IMR-90 (cell line): ENCODE data around the gene ZNF445.

Experiments
- CEBPB ChIP-seq: IDR thresholded peaks from 2 replicates; pipeline ENCODE4 v1.6.1; 2012; ENCODE audit warnings: low read depth, low read length, improper control_type of control experiment
- CHD1 ChIP-seq: IDR thresholded peaks from 2 replicates; pipeline ENCODE4 v1.6.1; 2012; ENCODE audit warnings: low read depth, low read length, improper control_type of control experiment
- CTCF ChIP-seq: conservative IDR thresholded peaks from 2 replicates; pipeline ENCODE4 v1.5.1; 2012; ENCODE audit warnings: mild to moderate bottlenecking, low read depth, low read length, improper control_type of control experiment
- ELK1 ChIP-seq: fragments of 150-350 bp; IDR thresholded peaks from 2 replicates; pipeline ENCODE4 v1.6.1; 2016; ENCODE audit warnings: low read depth, mild to moderate bottlenecking, low read length, moderate library complexity, borderline replicate concordance
- MAFK ChIP-seq: IDR thresholded peaks from 2 replicates; pipeline ENCODE4 v1.6.1; 2012; ENCODE audit warnings: low read depth, low read length, improper control_type of control experiment
- NFE2L2 ChIP-seq: fragments of 150-350 bp; IDR thresholded peaks from 2 replicates; pipeline ENCODE4 v1.6.1; 2016; ENCODE audit warnings: low read depth, mild to moderate bottlenecking, low read length
- POLR2A ChIP-seq: IDR thresholded peaks from 2 replicates; pipeline ENCODE4 v1.6.1; 2012; ENCODE audit warnings: mild to moderate bottlenecking, low read depth, low read length
- RFX5 ChIP-seq: IDR thresholded peaks from 2 replicates; pipeline ENCODE4 v1.8.0; 2012; ENCODE audit warnings: low read depth, mild to moderate bottlenecking, low read length, moderate library complexity
- SMC3 ChIP-seq: fragments of 150-350 bp; IDR thresholded peaks from 2 replicates; pipeline ENCODE4 v1.6.1; 2016; ENCODE audit warnings: low read depth, mild to moderate bottlenecking, antibody characterized with exemption, low read length, moderate library complexity
- USF2 ChIP-seq: fragments of 150-350 bp; IDR thresholded peaks from 2 replicates; pipeline ENCODE4 v1.6.1; 2017; ENCODE audit warnings: mild to moderate bottlenecking, antibody characterized with exemption, low read length, low read depth

GRCh38 chr3:44504566-44504965 lies 27.1 kb upstream of the ZNF445 start:
- TF ChIP-seq CTCF = no peak
- TF ChIP-seq CEBPB = no peak
- TF ChIP-seq POLR2A = no peak
- TF ChIP-seq USF2 = no peak
- TF ChIP-seq ELK1 = no peak
- no peak for TF ChIP-seq RFX5
- no peak for TF ChIP-seq SMC3
- no peak for TF ChIP-seq CHD1
- no peak for TF ChIP-seq NFE2L2
- TF ChIP-seq MAFK = no peak
